ENCODE measurements around the gene POLA2. TPM values are rescaled to one million over a fixed set of nuclear protein-coding genes. Genes with fewer than 3 reads are reported as not detected.

The POLA2 gene
- total and polyA plus RNA-seq, 11 donors = 3.2 to 9.0 (median 4.3) TPM

- intact Hi-C loops (cut with DNase I) = no loop called here
- DNase-seq (no peak), ATAC-seq (no peak)
- Histone ChIP-seq H3K27ac (no peak overlapping the region), H3K27me3 (no peaks in the 10 kb centered on the region), H3K36me3 (peaks cover 0 to 53% (median 37%) of the 10 kb centered on the region in 9 donors), H3K9me3 (no peaks in the 10 kb centered on the region), H3K4me1 (peaks cover 0 to 16% (median 9%) of the 10 kb centered on the region in 12 donors), H3K4me3 (no peak overlapping the region)
- WGBS, 4 donors = 85 to 96% (median 91%) methylated on average over 2 of the region's 2 CpGs
- TF ChIP-seq CTCF (IDR thresholded peaks at IDR 0.05) (peak in 1 of 12 donors; percentile 33), POLR2A (IDR thresholded peaks at IDR 0.05) (no peak)
Observed at GRCh38 chr11:65266210-65266609, 4.4 kb downstream of the POLA2 start.

DNA sequence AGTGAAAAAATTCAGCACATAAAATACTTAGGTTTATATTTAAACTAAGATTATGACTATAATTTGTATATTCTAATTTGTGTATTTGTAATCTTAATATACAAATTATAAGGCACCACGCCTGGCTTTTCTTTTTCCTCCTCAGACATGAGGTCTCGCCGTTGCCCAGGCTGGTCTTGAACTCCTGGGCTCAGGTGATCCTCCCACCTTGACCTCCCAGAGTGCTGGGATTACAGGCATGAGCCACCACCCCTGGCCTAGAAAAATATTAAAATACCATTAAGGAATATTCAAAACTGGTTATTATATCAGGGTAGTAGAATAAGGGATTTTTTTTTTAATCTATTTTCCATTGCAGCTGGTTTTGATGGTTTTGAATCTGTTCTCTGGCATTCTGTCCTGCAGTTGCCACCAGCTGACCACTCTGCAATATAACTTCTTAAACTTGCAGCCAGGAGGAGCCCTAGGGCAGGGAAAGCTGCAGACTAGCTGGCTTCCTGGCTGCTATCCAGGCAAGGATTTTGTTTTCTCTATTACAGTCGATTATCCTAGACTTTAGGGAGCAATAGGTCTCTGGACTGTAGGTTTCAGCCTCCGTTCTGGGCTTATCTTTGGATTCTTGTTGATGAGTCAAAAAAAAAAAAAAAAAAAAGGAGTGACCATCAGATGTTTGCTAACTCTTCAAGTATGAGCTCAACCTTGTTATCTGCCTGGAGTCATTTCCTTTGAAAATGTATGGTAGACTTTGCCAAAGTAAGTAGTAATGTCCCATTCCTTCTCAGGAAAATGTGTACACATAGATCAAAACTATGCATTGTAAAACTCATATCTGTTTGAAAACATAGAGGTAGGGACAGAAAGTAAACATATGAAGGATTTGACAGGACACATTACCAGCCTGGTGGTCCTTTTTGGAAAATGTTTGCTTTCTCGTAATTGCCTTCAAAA, 13.2 kb downstream of the POLA2 start:
- WGBS, 4 donors = 38 to 43% (median 41%) methylated on average over 6 of the region's 6 CpGs

GRCh38 chr11:65275906-65276305, 14.1 kb downstream of the POLA2 start:
- Histone ChIP-seq H3K36me3 (peaks cover 0 to 35% (median 5%) of the 10 kb centered on the region in 9 donors), H3K4me3 (no peak overlapping the region), H3K27ac (peak overlapping the region in 9 of 12 donors; percentile 31 to 58 (median 52)), H3K27me3 (no peaks in the 10 kb centered on the region), H3K4me1 (peaks cover 0 to 34% (median 19%) of the 10 kb centered on the region in 12 donors), H3K9me3 (no peaks in the 10 kb centered on the region)
- intact Hi-C loops (cut with DNase I) = loop anchor here (1.0 to 10.0 kb wide), 6 partner anchors 39 to 239 kb away; partner anchors contain the start of gene CDC42EP2 (in 2 of the 10)
- WGBS, 4 donors = 76 to 83% (median 78%) methylated on average over 4 of the region's 4 CpGs
- ATAC-seq (no peak), DNase-seq (no peak)
- TF ChIP-seq CTCF (IDR thresholded peaks at IDR 0.05) (no peak), POLR2A (IDR thresholded peaks at IDR 0.05) (no peak)

More for the DNA sequence above, 13.2 kb downstream of the POLA2 start:
- Histone ChIP-seq H3K9me3 (no peaks in the 10 kb centered on the region), H3K27me3 (no peaks in the 10 kb centered on the region), H3K4me3 (no peak overlapping the region), H3K4me1 (peaks cover 0 to 28% (median 11%) of the 10 kb centered on the region in 12 donors), H3K27ac (peak overlapping the region in 10 of 12 donors; percentile 31 to 58 (median 51)), H3K36me3 (peaks cover 0 to 39% (median 14%) of the 10 kb centered on the region in 9 donors)
- peak; percentile 75 to 93 (median 89) for ATAC-seq
- intact Hi-C loops (cut with DNase I) = loop anchor here in 9 of 10 donors (1.0 to 10.0 kb wide), 6 partner anchors 40 to 240 kb away; partner anchors contain the start of gene CDC42EP2 (in 1 of the 9)
- TF ChIP-seq POLR2A (IDR thresholded peaks at IDR 0.05) = no peak
- peak; percentile 62 to 89 (median 81) for TF ChIP-seq CTCF (IDR thresholded peaks at IDR 0.05)
- DNase-seq = peak; percentile 72 to 89 (median 81)

Data from heart left ventricle (tissue), 16 donors.